Subcutaneous abdominal adipose tissue (tissue), 5 donors: ENCODE results near the gene ST6GALNAC2.

ENCODE experiments used
- H3K27ac ChIP-seq: one replicate; pipeline ENCODE4 v1.7.0; 2013; ENCODE audit warnings: low read depth, mild to moderate bottlenecking, inconsistent platforms, low read length, moderate library complexity
- H3K27me3 ChIP-seq, 5 donors: one replicate each; pipeline ENCODE4 v1.7.0; 2013; ENCODE audit warnings: low read length in 5 of 5, inconsistent platforms in 1 of 5; ENCODE audit not compliant: control insufficient read depth in 5 of 5, insufficient read depth in 4 of 5
- H3K36me3 ChIP-seq, 5 donors: one replicate each; pipeline ENCODE4 v1.7.0; 2013; ENCODE audit warnings: low read length in 5 of 5; ENCODE audit not compliant: control insufficient read depth in 5 of 5, insufficient read depth in 5 of 5
- H3K4me1 ChIP-seq, 5 donors: one replicate each; pipeline ENCODE4 v1.7.0; 2013; ENCODE audit warnings: low read length in 5 of 5, mild to moderate bottlenecking in 3 of 5, moderate library complexity in 1 of 5; ENCODE audit not compliant: control insufficient read depth in 5 of 5, insufficient read depth in 5 of 5
- H3K4me3 ChIP-seq, 5 donors: one replicate each; pipeline ENCODE4 v1.7.0; 2013; ENCODE audit warnings: low read length in 5 of 5, low read depth in 1 of 5
- H3K9ac ChIP-seq, 5 donors: one replicate each; pipeline ENCODE4 v1.7.0; 2013; ENCODE audit warnings: low read length in 5 of 5, mild to moderate bottlenecking in 4 of 5, moderate library complexity in 3 of 5
- H3K9me3 ChIP-seq, 5 donors: one replicate each; pipeline ENCODE4 v1.7.0; 2013; ENCODE audit warnings: low read length in 5 of 5; ENCODE audit not compliant: control insufficient read depth in 5 of 5
- donor health status: healthy.
- donor health status: healthy.
- donor health status: healthy.
- donor health status: healthy.
- donor health status: healthy.

The ST6GALNAC2 gene

DNA sequence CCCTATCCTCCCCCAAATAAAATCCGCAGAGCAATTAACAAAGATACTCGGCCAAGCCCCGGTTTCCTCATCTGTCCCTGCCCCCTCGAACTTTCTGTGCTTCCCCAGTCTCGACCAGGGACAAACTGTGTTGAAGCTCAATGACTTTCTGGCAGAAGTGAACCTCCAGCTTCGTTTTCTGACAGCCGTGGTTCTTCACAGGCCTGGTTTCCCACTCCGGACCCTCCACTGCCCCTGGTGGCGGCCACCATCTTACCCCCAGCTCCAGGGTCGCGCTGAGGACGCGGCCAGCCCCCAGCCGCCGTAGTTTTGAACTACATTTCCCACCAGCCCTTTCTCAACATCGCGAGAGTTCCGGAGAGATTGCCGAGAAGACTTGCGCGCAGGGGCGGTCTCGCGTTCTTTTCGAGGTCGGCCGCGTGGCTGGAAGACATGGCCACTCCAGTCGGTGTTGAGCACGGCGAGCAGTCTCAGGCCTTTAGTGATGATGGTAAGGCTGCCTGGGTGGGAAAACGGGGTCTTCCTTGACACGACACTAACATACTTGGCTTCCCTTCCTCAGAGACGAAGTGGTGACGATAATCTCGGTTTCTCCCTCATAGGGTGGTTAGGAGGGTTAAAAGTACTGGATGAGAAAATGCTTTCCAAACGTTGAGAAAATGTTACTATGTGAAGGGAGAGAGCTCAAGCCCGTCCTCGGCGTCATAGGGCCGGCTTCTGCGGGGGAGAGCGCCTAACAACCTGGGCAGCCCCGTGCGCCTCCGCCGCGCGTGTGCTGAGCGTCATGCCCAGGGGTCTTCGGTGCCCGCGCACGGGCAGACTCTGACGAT is 28.1 kb downstream of the ST6GALNAC2 start:
- H3K9me3 ChIP-seq: no peaks in the 10 kb centered on the region
- peaks cover 13 to 55% (median 50%) of the 10 kb centered on the region in 5 donors for H3K4me1 ChIP-seq

DNA sequence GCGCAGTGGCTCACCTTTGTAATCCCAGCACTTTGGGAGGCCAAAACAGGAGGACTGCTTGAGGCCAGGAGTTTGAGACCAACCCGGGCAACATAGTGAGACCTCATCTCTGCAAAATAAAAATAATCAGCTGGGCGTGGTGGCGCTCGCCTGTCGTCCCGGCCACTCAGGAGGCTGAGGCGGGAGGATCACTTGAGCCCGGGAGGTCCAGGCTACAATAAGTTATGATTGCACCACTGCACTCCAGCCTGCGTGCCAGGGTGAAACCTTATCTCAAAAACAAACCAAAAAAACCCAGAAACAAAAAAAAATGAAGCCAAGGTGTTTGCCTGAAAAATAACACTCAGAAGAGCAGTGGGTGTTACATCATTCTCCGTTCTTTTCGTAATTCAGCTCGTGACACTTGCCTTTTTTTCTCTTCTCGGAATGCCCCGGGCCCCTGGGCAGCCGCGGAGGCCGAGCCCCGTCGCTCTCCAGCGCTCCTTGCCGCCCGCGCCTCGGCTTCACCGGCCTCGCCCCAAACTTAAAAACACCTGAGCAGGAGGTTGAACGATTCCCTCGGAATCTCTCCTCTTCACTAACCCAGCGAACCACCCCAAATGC is 28.8 kb downstream of the ST6GALNAC2 start:
- Histone ChIP-seq H3K4me3 (peak overlapping the region; percentile 66 to 97 (median 86)), H3K4me1 (peaks cover 11 to 49% (median 45%) of the 10 kb centered on the region in 5 donors), H3K9ac (peak overlapping the region; percentile 91 to 99 (median 92)), H3K27ac (peak overlapping the region; percentile 88), H3K27me3 (no peaks in the 10 kb centered on the region), H3K36me3 (peaks cover 0 to 7% (median 4%) of the 10 kb centered on the region in 5 donors), H3K9me3 (no peaks in the 10 kb centered on the region)

More for the DNA sequence above, 28.1 kb downstream of the ST6GALNAC2 start:
- Histone ChIP-seq H3K27ac (peak overlapping the region; percentile 88), H3K9ac (peak overlapping the region; percentile 91 to 99 (median 92)), H3K36me3 (peaks cover 0 to 11% (median 5%) of the 10 kb centered on the region in 5 donors), H3K4me3 (peak overlapping the region; percentile 66 to 97 (median 88)), H3K27me3 (no peaks in the 10 kb centered on the region)

DNA sequence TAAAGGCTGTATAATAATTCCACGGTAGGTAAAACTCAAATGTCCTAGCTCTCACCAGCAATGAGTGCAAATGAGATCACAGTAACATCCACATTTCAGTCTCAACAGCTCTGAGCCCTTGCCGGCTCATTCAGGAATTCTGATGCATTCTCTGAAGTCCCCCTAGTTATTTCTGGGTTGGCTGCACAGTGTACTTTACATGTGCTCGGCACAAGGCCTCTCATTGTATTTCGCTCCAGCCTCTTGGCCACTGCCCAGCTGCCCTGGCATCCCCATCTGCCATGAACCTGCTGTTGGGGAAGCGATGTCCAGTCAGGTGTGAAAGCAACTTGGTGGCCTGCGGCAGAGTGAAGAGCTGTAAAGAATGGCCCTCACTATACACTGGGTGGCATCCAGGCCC is 31.5 kb downstream of the ST6GALNAC2 start:
- H3K36me3 ChIP-seq: no peaks in the 10 kb centered on the region
- H3K9me3 ChIP-seq: no peaks in the 10 kb centered on the region
- H3K9ac ChIP-seq: no peak overlapping the region
- peaks cover 7 to 38% (median 37%) of the 10 kb centered on the region in 5 donors for H3K4me1 ChIP-seq
- no peak overlapping the region for H3K4me3 ChIP-seq
- no peaks in the 10 kb centered on the region for H3K27me3 ChIP-seq
- H3K27ac ChIP-seq: no peak overlapping the region

DNA sequence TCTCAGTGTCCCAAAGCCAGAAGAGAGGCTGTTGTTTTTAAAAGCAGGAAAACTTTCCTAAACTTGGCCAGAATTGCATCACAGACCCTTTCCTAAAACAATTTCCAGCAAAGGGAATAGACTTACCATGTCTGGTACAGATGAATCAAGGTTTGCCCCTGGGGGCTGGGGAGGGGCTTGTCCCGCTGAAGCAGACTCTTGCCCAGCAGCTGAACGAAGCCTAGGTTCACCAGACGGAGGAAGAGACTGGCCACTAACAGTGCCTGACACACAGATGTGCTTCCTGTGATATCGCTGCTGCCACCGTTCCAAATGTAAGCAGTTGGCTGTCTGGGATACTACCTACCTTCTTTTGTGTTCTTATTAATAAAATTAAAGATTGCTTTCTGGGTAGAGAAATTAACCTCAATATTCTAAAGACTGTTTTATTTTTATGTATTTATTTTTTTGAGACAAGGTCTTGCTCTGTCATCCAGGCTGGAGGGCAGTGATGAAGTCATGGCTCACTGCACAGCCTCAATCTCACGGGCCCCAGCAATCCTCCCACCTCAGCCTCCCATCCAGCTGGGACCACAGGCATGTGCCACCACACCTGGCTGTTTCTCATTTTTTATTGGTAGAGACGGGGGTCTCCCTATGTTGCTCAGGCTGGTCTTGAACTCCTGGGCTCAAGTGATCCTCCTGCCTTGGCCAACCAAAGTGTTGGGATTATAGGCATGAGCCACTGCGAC is 32.3 kb downstream of the ST6GALNAC2 start:
- Histone ChIP-seq H3K9me3 (no peaks in the 10 kb centered on the region), H3K36me3 (no peaks in the 10 kb centered on the region), H3K9ac (no peak overlapping the region), H3K4me3 (no peak overlapping the region), H3K4me1 (peaks cover 2 to 36% (median 34%) of the 10 kb centered on the region in 5 donors), H3K27ac (no peak overlapping the region), H3K27me3 (no peaks in the 10 kb centered on the region)

DNA sequence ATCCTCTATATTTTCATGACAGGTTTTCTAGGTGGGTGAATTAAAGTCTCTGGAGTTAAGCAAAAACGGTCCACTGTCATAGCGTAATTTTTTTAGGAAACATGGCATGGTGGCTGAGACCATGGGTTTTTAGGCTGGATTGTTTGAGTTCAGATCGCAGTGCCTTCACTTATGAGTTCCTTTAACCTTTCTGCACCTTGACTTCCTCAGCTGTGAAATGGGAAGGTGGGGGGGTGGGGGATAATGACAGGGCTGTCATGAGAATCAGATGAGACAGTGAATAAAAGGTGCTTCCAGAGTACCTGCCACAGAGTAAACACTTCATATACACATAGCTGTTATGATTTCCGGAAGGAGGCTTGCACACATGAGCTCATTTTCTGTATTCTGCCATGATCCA is 34.0 kb downstream of the ST6GALNAC2 start:
- Histone ChIP-seq H3K4me3 (no peak overlapping the region), H3K9ac (peak overlapping the region in 1 of 5 donors; percentile 11), H3K27ac (no peak overlapping the region), H3K9me3 (no peaks in the 10 kb centered on the region), H3K4me1 (peaks cover 6 to 42% (median 32%) of the 10 kb centered on the region in 5 donors), H3K27me3 (no peaks in the 10 kb centered on the region), H3K36me3 (no peaks in the 10 kb centered on the region)

DNA sequence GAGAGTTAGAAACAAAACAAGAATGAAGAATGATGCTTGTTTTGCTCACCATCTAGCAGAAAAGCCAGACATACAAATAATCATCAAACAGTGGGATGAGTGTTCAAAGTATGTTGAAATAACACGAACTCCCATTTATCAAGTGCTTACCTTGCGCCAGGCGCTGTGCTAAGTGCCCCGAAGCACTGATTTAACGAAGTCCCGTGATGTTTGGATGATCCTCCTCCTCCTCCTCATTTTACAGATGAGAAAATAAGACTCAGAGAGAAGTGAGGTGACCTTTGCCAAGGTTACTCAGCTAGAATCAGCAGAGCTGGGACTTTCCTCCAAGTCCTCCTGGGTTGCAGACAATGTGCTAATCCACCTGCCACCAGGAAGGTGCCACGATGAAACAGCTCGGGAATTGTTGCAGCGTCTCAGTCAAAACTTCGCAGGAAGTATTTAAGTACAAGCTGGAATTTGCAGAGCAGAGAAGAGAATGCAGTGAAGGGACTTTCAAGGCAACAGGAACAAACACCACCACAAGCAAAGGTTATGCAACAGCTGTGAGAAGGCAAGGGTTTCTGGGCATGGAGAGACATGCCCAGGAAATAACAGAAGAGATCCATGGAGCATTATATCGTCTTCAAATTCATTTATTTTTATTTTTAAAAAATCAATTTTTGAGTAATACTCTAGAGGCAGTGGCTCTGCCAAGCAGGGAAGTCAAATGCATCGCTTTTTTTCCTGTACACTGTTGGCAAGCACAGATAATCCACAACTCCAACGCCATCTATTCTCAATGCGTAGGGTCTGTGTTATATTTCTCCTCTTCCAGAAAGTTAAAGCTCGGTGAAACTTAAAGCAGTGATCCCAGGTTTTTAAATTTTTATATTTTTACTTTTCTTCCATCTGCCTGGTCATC is 34.7 kb downstream of the ST6GALNAC2 start:
- Histone ChIP-seq H3K27ac (no peak overlapping the region), H3K9me3 (no peaks in the 10 kb centered on the region), H3K27me3 (no peaks in the 10 kb centered on the region), H3K4me1 (peaks cover 6 to 40% (median 33%) of the 10 kb centered on the region in 5 donors), H3K36me3 (no peaks in the 10 kb centered on the region), H3K4me3 (peak overlapping the region in 3 of 5 donors; percentile 11 to 43 (median 14)), H3K9ac (peak overlapping the region in 1 of 5 donors; percentile 44)

DNA sequence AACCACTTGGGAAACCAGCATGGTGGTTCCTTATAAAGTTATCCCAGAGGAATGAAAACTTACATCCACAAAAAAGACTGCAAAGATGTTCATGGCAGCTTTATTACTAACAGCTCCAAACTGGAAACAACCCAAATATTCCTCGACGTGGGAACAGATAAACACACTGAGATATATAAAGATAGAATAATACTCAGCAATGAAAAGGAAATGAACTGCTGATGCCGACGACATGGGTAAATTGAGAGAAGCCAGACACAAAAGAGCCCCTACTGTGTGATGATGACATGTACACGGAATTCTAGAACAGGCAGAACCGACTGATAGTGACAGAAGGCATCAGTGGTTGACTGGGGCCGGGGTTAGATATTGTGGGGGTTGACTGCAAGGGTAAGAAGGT is 36.1 kb downstream of the ST6GALNAC2 start:
- Histone ChIP-seq H3K9me3 (no peaks in the 10 kb centered on the region), H3K36me3 (no peaks in the 10 kb centered on the region), H3K4me3 (no peak overlapping the region), H3K4me1 (peaks cover 7 to 46% (median 38%) of the 10 kb centered on the region in 5 donors), H3K9ac (no peak overlapping the region), H3K27ac (no peak overlapping the region), H3K27me3 (no peaks in the 10 kb centered on the region)

DNA sequence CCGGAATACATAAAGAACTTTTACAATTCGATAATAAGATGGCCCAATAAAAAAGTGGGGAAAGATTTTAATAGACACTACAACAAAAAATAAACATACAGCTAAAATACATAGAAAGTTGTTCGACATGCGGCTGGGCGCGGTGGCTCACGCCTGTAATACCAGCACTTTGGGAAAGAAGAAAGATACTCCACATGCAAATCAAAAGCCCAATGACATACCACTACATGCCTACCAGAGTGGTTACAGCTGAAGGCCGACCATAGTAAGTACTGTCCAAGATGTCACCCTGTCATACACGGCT is 36.5 kb downstream of the ST6GALNAC2 start:
- Histone ChIP-seq H3K27me3 (no peaks in the 10 kb centered on the region), H3K9ac (peak overlapping the region in 1 of 5 donors; percentile 48), H3K4me3 (no peak overlapping the region), H3K36me3 (no peaks in the 10 kb centered on the region), H3K4me1 (peaks cover 10 to 50% (median 42%) of the 10 kb centered on the region in 5 donors), H3K27ac (peak overlapping the region; percentile 33), H3K9me3 (no peaks in the 10 kb centered on the region)

DNA sequence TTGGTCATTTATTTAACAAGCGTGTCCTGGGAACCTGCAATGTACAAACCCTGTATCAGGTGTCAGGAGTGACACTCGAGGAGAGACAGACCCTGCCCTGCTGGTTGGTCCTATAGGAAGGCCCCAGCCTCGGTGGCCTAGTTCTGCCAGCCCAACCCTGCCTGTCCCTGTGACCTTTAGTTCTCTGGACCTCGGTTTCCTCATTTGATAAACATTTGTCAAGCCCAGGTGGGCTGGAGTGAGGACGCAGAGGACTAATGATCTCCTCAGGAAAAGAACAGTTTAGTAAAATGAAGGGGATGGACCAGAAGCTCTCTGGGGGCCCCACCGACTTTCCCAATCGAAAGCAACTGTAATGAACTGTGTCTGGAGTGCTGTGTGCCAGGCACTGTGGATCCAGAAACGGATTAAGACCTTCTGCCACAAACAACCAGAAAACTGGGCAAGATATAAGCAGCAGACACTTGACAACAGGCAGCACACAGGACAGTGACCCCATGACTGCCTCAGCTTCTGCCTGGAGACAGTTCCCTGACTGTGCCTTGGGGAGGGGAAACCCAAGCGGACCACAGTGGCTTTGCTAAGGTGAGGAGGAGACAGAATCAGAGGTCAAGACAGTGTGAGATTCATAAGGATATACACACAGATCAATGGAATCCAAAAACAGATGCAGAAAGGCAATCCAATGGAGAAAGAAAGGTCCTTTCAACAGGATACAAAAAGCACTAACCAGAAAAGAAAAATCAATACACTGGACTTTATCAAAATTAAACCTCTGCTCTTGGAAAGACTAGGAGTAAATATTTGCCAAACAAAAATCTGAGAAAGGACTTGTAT is 37.1 kb downstream of the ST6GALNAC2 start:
- Histone ChIP-seq H3K27me3 (no peaks in the 10 kb centered on the region), H3K9me3 (no peaks in the 10 kb centered on the region), H3K27ac (peak overlapping the region; percentile 33), H3K36me3 (no peaks in the 10 kb centered on the region), H3K9ac (peak overlapping the region in 3 of 5 donors; percentile 25 to 67 (median 48)), H3K4me1 (peaks cover 10 to 55% (median 46%) of the 10 kb centered on the region in 5 donors), H3K4me3 (no peak overlapping the region)
